ENCODE measurements around the gene ARHGAP40.

ARHGAP40 gene

DNA sequence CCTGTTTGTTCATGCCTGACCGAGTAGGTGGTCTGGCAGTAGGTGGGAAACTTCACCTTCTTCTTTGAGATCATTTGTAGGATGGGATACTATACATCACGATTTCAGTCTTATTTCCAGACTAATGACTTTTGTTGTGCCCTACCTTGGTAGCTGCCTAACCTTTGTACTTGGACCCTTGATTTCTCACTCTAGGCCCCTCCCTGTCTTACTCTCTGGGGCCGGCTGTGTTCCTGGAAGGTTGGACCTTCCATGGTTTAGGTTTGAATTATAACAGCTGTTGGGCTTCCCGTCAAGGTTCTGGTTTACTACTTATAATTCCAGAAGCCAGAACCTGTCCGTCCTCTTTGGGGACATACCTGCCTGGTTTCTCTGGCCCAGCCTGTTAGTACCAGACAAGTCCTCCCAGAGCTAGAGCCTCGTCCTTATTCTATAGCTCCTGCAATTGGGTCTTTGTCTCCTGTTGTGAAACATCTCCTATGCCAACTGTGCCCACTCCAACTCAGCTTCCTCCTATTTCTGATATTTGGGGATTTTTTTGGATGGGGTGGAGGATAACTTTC, 35.5 kb upstream of the ARHGAP40 start:
- no CpG with 5 or more reads among the region's 6 CpGs for WGBS, 2 donors (ENCODE audit: extremely low coverage in 2 of 2, insufficient read length in 2 of 2, insufficient replicate concordance in 1 of 2)
- Histone ChIP-seq H2BK5ac (ENCODE audit: low read length) (no peak overlapping the region), H2BK15ac (ENCODE audit: low read length) (no peak overlapping the region), H3K9me3 (replicated peaks in 1 of 2; ENCODE audit: control insufficient read depth in 2 of 2, insufficient read depth in 1 of 2, low read depth in 1 of 2, low read length in 2 of 2) (no peaks in the 10 kb centered on the region), H3K4ac (ENCODE audit: low read length) (no peak overlapping the region), H3K27me3 (ENCODE audit: control insufficient read depth in 3 of 3, insufficient read depth in 3 of 3, low read depth in 1 of 3, low read length in 3 of 3) (no peaks in the 10 kb centered on the region), H4K8ac (ENCODE audit: low read depth, low read length) (no peak overlapping the region), H3K23ac (ENCODE audit: low read depth, low read length, poor library complexity) (no peak overlapping the region), H4K91ac (ENCODE audit: low read depth, low read length, poor library complexity) (no peak overlapping the region), H3K79me1 (ENCODE audit: low read depth, low read length) (no peaks in the 10 kb centered on the region), H3K27ac (replicated peaks; ENCODE audit: low read length) (no peak overlapping the region), H2AFZ (ENCODE audit: low read length) (no peak overlapping the region), H2BK12ac (ENCODE audit: low read length) (no peak overlapping the region), H2AK5ac (ENCODE audit: low read depth, low read length) (no peak overlapping the region), H2BK120ac (ENCODE audit: low read depth, low read length) (no peak overlapping the region), H3K4me3 (ENCODE audit: low read length in 2 of 2) (no peak overlapping the region), H3K4me1 (ENCODE audit: control insufficient read depth in 2 of 2, insufficient read depth in 1 of 2, low read depth in 1 of 2, low read length in 2 of 2) (no peaks in the 10 kb centered on the region), H3K14ac (ENCODE audit: low read length) (no peak overlapping the region), H3K18ac (ENCODE audit: low read length) (no peak overlapping the region), H3K9ac (ENCODE audit: low read depth, low read length, poor library complexity) (no peak overlapping the region), H3K4me2 (ENCODE audit: insufficient read depth, low read length, poor library complexity, severe bottlenecking) (no peak overlapping the region), H3K36me3 (replicated peaks in 1 of 2; ENCODE audit: control insufficient read depth in 2 of 2, insufficient read depth in 2 of 2, low read length in 2 of 2) (peaks cover 4 to 98% of the 10 kb centered on the region in 2 donors)
- DNase-seq (ENCODE audit: low spot score), result no peak

DNA sequence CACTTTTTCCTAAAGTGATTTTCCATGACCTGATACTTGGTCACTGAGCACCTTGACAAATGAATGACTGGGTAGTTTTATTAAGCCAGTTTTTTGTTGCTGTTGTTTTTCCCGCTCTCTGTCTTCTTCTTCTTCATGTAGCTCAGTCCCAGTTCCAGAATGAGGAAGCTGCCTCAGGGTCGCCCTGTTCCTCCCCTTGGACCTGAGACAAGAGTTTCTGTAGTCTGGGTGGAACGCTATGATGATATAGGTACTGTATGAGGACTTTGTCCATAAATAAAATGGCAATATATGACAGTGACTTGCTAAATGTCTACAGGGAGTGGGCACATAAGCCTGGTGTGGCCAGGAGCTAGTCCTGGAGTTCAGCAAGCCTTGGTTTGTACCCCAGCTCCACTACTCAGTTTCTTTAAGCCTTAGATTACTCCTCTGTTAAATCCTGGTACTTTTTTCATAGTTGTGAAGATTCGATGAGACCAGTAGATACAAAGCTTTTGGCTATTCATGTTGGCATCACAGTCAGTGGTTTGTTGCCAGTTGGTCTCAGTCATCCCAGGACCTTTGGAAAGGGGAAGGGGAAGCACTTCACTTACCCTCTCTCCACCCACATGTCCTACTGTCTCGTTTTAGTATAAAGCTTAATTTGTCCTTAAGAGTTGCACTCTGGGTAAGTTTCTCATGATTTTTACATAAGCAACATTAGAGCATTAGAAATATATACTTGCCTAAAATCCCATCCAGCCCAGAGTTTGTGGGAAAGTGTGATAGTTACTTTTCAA, 31.7 kb upstream of the ARHGAP40 start:
- no peak overlapping the region for H2BK5ac ChIP-seq (ENCODE audit: low read length)
- no peaks in the 10 kb centered on the region for H3K4me1 ChIP-seq (ENCODE audit: control insufficient read depth in 2 of 2, insufficient read depth in 1 of 2, low read depth in 1 of 2, low read length in 2 of 2)
- H3K9me3 ChIP-seq (replicated peaks in 1 of 2; ENCODE audit: control insufficient read depth in 2 of 2, insufficient read depth in 1 of 2, low read depth in 1 of 2, low read length in 2 of 2), result no peaks in the 10 kb centered on the region
- H4K91ac ChIP-seq (ENCODE audit: low read depth, low read length, poor library complexity), result no peak overlapping the region
- no peak overlapping the region for H3K14ac ChIP-seq (ENCODE audit: low read length)
- H3K4ac ChIP-seq (ENCODE audit: low read length), result no peak overlapping the region
- H2BK120ac ChIP-seq (ENCODE audit: low read depth, low read length), result no peak overlapping the region
- no peak overlapping the region for H2AK5ac ChIP-seq (ENCODE audit: low read depth, low read length)
- peak overlapping the region; percentile 50 for H3K9ac ChIP-seq (ENCODE audit: low read depth, low read length, poor library complexity)
- no peak overlapping the region for H3K18ac ChIP-seq (ENCODE audit: low read length)
- no peak overlapping the region for H4K8ac ChIP-seq (ENCODE audit: low read depth, low read length)
- no peak overlapping the region for H2BK15ac ChIP-seq (ENCODE audit: low read length)
- H3K27ac ChIP-seq (replicated peaks; ENCODE audit: low read length), result no peak overlapping the region
- H3K79me1 ChIP-seq (ENCODE audit: low read depth, low read length), result no peaks in the 10 kb centered on the region
- H3K23ac ChIP-seq (ENCODE audit: low read depth, low read length, poor library complexity), result no peak overlapping the region
- H3K36me3 ChIP-seq (replicated peaks in 1 of 2; ENCODE audit: control insufficient read depth in 2 of 2, insufficient read depth in 2 of 2, low read length in 2 of 2), result peaks cover 5 to 95% of the 10 kb centered on the region in 2 donors
- H3K27me3 ChIP-seq (ENCODE audit: control insufficient read depth in 3 of 3, insufficient read depth in 3 of 3, low read depth in 1 of 3, low read length in 3 of 3), result no peaks in the 10 kb centered on the region
- no peak for DNase-seq (ENCODE audit: low spot score)
- H2AFZ ChIP-seq (ENCODE audit: low read length), result no peak overlapping the region
- H3K4me3 ChIP-seq (ENCODE audit: low read length in 2 of 2), result no peak overlapping the region
- no peak overlapping the region for H2BK12ac ChIP-seq (ENCODE audit: low read length)
- no peak overlapping the region for H3K4me2 ChIP-seq (ENCODE audit: insufficient read depth, low read length, poor library complexity, severe bottlenecking)
- no CpG with 5 or more reads among the region's 5 CpGs for WGBS, 2 donors (ENCODE audit: extremely low coverage in 2 of 2, insufficient read length in 2 of 2, insufficient replicate concordance in 1 of 2)

DNA sequence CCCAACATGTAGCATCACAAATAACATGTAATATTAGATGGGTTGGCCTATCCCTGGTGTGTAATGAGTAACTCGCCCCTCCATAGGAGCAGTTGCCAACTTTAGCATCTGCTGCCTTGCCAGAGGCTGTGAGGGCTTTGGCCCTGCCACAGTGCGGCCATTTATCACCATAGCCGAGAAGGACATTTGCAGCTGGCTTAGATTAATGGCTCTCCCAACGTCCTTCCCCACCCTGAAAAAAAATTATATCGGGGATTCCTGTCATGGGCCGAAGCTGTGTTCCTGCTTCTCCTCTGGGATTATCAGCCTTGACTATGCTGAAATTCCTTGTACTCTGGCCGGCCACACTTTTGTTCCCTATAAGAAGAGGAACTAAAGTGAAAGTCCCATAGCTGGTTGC, 28.2 kb upstream of the ARHGAP40 start:
- H4K91ac ChIP-seq (ENCODE audit: low read depth, low read length, poor library complexity), result no peak overlapping the region
- H2BK120ac ChIP-seq (ENCODE audit: low read depth, low read length), result no peak overlapping the region
- DNase-seq (ENCODE audit: low spot score), result no peak
- H3K23ac ChIP-seq (ENCODE audit: low read depth, low read length, poor library complexity), result no peak overlapping the region
- no peak overlapping the region for H2BK15ac ChIP-seq (ENCODE audit: low read length)
- no peak overlapping the region for H2BK12ac ChIP-seq (ENCODE audit: low read length)
- no peak overlapping the region for H4K8ac ChIP-seq (ENCODE audit: low read depth, low read length)
- no peak overlapping the region for H3K4me2 ChIP-seq (ENCODE audit: insufficient read depth, low read length, poor library complexity, severe bottlenecking)
- no peak overlapping the region for H2AK5ac ChIP-seq (ENCODE audit: low read depth, low read length)
- no peak overlapping the region for H2AFZ ChIP-seq (ENCODE audit: low read length)
- H3K36me3 ChIP-seq (replicated peaks in 1 of 2; ENCODE audit: control insufficient read depth in 2 of 2, insufficient read depth in 2 of 2, low read length in 2 of 2), result peaks cover 5 to 92% of the 10 kb centered on the region in 2 donors
- H3K4me1 ChIP-seq (ENCODE audit: control insufficient read depth in 2 of 2, insufficient read depth in 1 of 2, low read depth in 1 of 2, low read length in 2 of 2), result peaks cover 0 to 1% of the 10 kb centered on the region in 2 donors
- no peak overlapping the region for H3K18ac ChIP-seq (ENCODE audit: low read length)
- no peak overlapping the region for H3K14ac ChIP-seq (ENCODE audit: low read length)
- no peaks in the 10 kb centered on the region for H3K27me3 ChIP-seq (ENCODE audit: control insufficient read depth in 3 of 3, insufficient read depth in 3 of 3, low read depth in 1 of 3, low read length in 3 of 3)
- H3K9me3 ChIP-seq (replicated peaks in 1 of 2; ENCODE audit: control insufficient read depth in 2 of 2, insufficient read depth in 1 of 2, low read depth in 1 of 2, low read length in 2 of 2), result no peaks in the 10 kb centered on the region
- H3K4ac ChIP-seq (ENCODE audit: low read length), result no peak overlapping the region
- H2BK5ac ChIP-seq (ENCODE audit: low read length), result no peak overlapping the region
- no CpG with 5 or more reads among the region's 7 CpGs for WGBS, 2 donors (ENCODE audit: extremely low coverage in 2 of 2, insufficient read length in 2 of 2, insufficient replicate concordance in 1 of 2)
- no peak overlapping the region for H3K27ac ChIP-seq (replicated peaks; ENCODE audit: low read length)
- H3K79me1 ChIP-seq (ENCODE audit: low read depth, low read length), result no peaks in the 10 kb centered on the region
- no peak overlapping the region for H3K9ac ChIP-seq (ENCODE audit: low read depth, low read length, poor library complexity)
- H3K4me3 ChIP-seq (ENCODE audit: low read length in 2 of 2), result no peak overlapping the region

DNA sequence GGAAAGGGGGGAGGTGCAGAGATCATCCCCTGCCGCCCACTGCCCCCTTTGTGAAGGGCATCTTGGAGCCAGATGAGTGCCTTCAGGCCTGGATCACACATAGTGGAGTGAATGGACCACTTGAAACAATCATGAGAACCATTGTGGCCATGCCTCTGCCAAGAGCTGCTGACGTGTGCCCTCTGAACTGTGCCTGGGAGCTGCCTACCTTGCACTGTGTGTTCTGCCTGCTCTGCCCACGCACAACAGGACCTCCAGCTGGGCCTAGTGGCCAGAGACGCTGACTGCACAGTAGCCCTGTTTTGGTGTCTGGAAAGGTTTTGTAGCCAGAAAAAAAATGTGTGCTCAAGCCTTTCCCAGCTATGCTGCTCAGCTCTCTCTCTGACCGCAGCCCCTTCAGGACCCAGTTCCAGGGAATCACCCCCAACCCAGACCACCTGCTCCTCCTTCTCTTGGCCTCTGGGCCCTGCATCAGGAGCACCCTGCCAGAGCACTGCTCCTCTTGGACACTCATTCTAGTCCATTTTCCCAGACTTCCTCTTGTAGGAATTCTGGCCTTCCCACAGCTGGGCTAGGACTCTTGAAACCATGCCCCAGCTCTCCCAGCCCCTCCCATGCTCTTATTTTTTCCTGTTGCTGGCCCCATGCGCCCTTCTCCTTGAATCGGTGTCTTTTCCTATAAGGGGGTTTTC, 22.2 kb upstream of the ARHGAP40 start:
- peaks cover 0 to 36% of the 10 kb centered on the region in 2 donors for H3K36me3 ChIP-seq (replicated peaks in 1 of 2; ENCODE audit: control insufficient read depth in 2 of 2, insufficient read depth in 2 of 2, low read length in 2 of 2)
- no peak overlapping the region for H3K4me3 ChIP-seq (ENCODE audit: low read length in 2 of 2)
- H4K8ac ChIP-seq (ENCODE audit: low read depth, low read length), result no peak overlapping the region
- peaks cover 0 to 4% (median 0%) of the 10 kb centered on the region in 3 experiments for H3K27me3 ChIP-seq (ENCODE audit: control insufficient read depth in 3 of 3, insufficient read depth in 3 of 3, low read depth in 1 of 3, low read length in 3 of 3)
- WGBS, 2 donors (ENCODE audit: extremely low coverage in 2 of 2, insufficient read length in 2 of 2, insufficient replicate concordance in 1 of 2), result no CpG with 5 or more reads among the region's 7 CpGs
- DNase-seq (ENCODE audit: low spot score), result no peak
- peak overlapping the region; percentile 76 for H2BK12ac ChIP-seq (ENCODE audit: low read length)
- no peak overlapping the region for H2BK15ac ChIP-seq (ENCODE audit: low read length)
- H3K4ac ChIP-seq (ENCODE audit: low read length), result no peak overlapping the region
- no peak overlapping the region for H2AFZ ChIP-seq (ENCODE audit: low read length)
- no peak overlapping the region for H2BK5ac ChIP-seq (ENCODE audit: low read length)
- no peaks in the 10 kb centered on the region for H3K9me3 ChIP-seq (replicated peaks in 1 of 2; ENCODE audit: control insufficient read depth in 2 of 2, insufficient read depth in 1 of 2, low read depth in 1 of 2, low read length in 2 of 2)
- no peak overlapping the region for H3K14ac ChIP-seq (ENCODE audit: low read length)
- no peaks in the 10 kb centered on the region for H3K79me1 ChIP-seq (ENCODE audit: low read depth, low read length)
- no peak overlapping the region for H3K4me2 ChIP-seq (ENCODE audit: insufficient read depth, low read length, poor library complexity, severe bottlenecking)
- peak overlapping the region; percentile 22 for H3K18ac ChIP-seq (ENCODE audit: low read length)
- peak overlapping the region; percentile 36 for H2AK5ac ChIP-seq (ENCODE audit: low read depth, low read length)
- H3K23ac ChIP-seq (ENCODE audit: low read depth, low read length, poor library complexity), result peak overlapping the region; percentile 46
- H2BK120ac ChIP-seq (ENCODE audit: low read depth, low read length), result no peak overlapping the region
- no peak overlapping the region for H4K91ac ChIP-seq (ENCODE audit: low read depth, low read length, poor library complexity)
- H3K4me1 ChIP-seq (ENCODE audit: control insufficient read depth in 2 of 2, insufficient read depth in 1 of 2, low read depth in 1 of 2, low read length in 2 of 2), result peaks cover 0 to 20% of the 10 kb centered on the region in 2 donors
- H3K9ac ChIP-seq (ENCODE audit: low read depth, low read length, poor library complexity), result no peak overlapping the region
- no peak overlapping the region for H3K27ac ChIP-seq (replicated peaks; ENCODE audit: low read length)

Measured in neuronal stem cell (in vitro differentiated cells).